Measurements from ENCODE around the gene SCAF8.

GRCh38 chr6:154839546-154839945 is 106.3 kb downstream of the SCAF8 start:
- TF ChIP-seq, protein P1, sequence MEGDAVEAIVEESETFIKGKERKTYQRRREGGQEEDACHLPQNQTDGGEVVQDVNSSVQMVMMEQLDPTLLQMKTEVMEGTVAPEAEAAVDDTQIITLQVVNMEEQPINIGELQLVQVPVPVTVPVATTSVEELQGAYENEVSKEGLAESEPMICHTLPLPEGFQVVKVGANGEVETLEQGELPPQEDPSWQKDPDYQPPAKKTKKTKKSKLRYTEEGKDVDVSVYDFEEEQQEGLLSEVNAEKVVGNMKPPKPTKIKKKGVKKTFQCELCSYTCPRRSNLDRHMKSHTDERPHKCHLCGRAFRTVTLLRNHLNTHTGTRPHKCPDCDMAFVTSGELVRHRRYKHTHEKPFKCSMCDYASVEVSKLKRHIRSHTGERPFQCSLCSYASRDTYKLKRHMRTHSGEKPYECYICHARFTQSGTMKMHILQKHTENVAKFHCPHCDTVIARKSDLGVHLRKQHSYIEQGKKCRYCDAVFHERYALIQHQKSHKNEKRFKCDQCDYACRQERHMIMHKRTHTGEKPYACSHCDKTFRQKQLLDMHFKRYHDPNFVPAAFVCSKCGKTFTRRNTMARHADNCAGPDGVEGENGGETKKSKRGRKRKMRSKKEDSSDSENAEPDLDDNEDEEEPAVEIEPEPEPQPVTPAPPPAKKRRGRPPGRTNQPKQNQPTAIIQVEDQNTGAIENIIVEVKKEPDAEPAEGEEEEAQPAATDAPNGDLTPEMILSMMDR (IDR thresholded peaks at IDR 0.05; ENCODE audit: poor library complexity, severe bottlenecking), result no peak
- no peak for TF ChIP-seq POLR2AphosphoS5 (IDR thresholded peaks at IDR 0.05)
- TF ChIP-seq, protein P2, sequence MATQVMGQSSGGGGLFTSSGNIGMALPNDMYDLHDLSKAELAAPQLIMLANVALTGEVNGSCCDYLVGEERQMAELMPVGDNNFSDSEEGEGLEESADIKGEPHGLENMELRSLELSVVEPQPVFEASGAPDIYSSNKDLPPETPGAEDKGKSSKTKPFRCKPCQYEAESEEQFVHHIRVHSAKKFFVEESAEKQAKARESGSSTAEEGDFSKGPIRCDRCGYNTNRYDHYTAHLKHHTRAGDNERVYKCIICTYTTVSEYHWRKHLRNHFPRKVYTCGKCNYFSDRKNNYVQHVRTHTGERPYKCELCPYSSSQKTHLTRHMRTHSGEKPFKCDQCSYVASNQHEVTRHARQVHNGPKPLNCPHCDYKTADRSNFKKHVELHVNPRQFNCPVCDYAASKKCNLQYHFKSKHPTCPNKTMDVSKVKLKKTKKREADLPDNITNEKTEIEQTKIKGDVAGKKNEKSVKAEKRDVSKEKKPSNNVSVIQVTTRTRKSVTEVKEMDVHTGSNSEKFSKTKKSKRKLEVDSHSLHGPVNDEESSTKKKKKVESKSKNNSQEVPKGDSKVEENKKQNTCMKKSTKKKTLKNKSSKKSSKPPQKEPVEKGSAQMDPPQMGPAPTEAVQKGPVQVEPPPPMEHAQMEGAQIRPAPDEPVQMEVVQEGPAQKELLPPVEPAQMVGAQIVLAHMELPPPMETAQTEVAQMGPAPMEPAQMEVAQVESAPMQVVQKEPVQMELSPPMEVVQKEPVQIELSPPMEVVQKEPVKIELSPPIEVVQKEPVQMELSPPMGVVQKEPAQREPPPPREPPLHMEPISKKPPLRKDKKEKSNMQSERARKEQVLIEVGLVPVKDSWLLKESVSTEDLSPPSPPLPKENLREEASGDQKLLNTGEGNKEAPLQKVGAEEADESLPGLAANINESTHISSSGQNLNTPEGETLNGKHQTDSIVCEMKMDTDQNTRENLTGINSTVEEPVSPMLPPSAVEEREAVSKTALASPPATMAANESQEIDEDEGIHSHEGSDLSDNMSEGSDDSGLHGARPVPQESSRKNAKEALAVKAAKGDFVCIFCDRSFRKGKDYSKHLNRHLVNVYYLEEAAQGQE (IDR thresholded peaks at IDR 0.05; ENCODE audit: borderline replicate concordance), result no peak
